ENCODE measurements around the gene VIPR1.

Gene VIPR1

DNA sequence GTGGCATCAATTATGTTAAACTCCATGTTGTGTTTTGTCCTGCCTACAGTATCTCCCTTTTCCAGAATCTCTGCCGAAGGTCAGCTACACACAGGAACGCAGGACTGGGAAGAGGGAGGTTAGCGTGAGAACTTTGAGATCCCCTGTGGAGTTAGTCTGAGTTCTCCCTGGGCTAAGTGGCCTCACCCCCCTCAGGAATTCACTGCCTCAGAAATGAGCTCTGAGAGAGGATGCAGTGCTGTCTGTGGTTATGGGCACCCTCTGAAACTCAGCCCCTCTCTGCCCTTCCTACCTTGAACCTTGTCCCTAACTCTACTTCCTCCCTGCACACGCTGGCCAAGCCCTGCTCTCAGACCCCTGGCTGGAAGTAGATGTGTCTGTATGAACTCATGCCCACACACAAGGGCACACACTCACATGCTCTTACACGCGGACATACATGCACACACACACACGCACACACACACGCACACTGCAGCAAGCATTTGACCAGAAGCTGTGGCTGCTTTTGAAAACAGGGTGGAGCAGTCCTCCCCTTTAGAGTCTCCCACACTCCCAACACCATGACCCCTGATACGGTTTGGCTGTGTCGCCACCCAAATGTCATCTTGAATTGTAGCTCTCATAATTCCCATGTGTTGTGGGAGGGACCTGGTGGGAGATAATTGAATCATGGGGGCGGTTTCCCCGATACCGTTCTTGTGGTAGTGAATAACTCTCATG is 5.3 kb upstream of the VIPR1 start (continued):
- TF ChIP-seq SCRT2 (tag by site-specific recombination; IDR thresholded peaks at IDR 0.05) (no peak), ZFP3 (tag by site-specific recombination; IDR thresholded peaks at IDR 0.05; ENCODE audit: low read depth) (no peak), ZXDB (tag by site-specific recombination; IDR thresholded peaks at IDR 0.05) (0 out of 2 replicates have a peak, but pooled peaks have one; percentile 23), REPIN1 (tag by site-specific recombination; IDR thresholded peaks at IDR 0.05; ENCODE audit: low read depth) (no peak), EGR2 (tag by site-specific recombination; IDR thresholded peaks at IDR 0.05; ENCODE audit: low read depth) (peak; percentile 92), WT1 (tag by site-specific recombination; IDR thresholded peaks at IDR 0.05) (0 out of 2 replicates have a peak, but pooled peaks have one; percentile 19), ZNF366 (tag by site-specific recombination; conservative IDR thresholded peaks at IDR 0.05) (no peak), ZSCAN23 (tag by site-specific recombination; IDR thresholded peaks at IDR 0.05) (no peak), ZBTB8A (tag by site-specific recombination; IDR thresholded peaks at IDR 0.05) (peak; percentile 83), IKZF3 (tag by site-specific recombination; IDR thresholded peaks at IDR 0.05) (peak; percentile 77), SP7 (tag by site-specific recombination; IDR thresholded peaks at IDR 0.05) (peak; percentile 73; the same call in 1 of the 2 replicates), ZNF600 (tag by site-specific recombination; IDR thresholded peaks at IDR 0.05) (peak; percentile 72), ZNF830 (tag by site-specific recombination; IDR thresholded peaks at IDR 0.05; ENCODE audit: low read depth) (no peak), ZSCAN30 (tag by site-specific recombination; IDR thresholded peaks at IDR 0.05) (peak; percentile 46; the same call in 1 of the 2 replicates), HOXC10 (CRISPR knock-in tag; IDR thresholded peaks at IDR 0.05) (no peak)
- TF ChIP-seq, protein P1, sequence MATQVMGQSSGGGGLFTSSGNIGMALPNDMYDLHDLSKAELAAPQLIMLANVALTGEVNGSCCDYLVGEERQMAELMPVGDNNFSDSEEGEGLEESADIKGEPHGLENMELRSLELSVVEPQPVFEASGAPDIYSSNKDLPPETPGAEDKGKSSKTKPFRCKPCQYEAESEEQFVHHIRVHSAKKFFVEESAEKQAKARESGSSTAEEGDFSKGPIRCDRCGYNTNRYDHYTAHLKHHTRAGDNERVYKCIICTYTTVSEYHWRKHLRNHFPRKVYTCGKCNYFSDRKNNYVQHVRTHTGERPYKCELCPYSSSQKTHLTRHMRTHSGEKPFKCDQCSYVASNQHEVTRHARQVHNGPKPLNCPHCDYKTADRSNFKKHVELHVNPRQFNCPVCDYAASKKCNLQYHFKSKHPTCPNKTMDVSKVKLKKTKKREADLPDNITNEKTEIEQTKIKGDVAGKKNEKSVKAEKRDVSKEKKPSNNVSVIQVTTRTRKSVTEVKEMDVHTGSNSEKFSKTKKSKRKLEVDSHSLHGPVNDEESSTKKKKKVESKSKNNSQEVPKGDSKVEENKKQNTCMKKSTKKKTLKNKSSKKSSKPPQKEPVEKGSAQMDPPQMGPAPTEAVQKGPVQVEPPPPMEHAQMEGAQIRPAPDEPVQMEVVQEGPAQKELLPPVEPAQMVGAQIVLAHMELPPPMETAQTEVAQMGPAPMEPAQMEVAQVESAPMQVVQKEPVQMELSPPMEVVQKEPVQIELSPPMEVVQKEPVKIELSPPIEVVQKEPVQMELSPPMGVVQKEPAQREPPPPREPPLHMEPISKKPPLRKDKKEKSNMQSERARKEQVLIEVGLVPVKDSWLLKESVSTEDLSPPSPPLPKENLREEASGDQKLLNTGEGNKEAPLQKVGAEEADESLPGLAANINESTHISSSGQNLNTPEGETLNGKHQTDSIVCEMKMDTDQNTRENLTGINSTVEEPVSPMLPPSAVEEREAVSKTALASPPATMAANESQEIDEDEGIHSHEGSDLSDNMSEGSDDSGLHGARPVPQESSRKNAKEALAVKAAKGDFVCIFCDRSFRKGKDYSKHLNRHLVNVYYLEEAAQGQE (tag by site-specific recombination; IDR thresholded peaks at IDR 0.05) = no peak
- TF ChIP-seq, protein P2, sequence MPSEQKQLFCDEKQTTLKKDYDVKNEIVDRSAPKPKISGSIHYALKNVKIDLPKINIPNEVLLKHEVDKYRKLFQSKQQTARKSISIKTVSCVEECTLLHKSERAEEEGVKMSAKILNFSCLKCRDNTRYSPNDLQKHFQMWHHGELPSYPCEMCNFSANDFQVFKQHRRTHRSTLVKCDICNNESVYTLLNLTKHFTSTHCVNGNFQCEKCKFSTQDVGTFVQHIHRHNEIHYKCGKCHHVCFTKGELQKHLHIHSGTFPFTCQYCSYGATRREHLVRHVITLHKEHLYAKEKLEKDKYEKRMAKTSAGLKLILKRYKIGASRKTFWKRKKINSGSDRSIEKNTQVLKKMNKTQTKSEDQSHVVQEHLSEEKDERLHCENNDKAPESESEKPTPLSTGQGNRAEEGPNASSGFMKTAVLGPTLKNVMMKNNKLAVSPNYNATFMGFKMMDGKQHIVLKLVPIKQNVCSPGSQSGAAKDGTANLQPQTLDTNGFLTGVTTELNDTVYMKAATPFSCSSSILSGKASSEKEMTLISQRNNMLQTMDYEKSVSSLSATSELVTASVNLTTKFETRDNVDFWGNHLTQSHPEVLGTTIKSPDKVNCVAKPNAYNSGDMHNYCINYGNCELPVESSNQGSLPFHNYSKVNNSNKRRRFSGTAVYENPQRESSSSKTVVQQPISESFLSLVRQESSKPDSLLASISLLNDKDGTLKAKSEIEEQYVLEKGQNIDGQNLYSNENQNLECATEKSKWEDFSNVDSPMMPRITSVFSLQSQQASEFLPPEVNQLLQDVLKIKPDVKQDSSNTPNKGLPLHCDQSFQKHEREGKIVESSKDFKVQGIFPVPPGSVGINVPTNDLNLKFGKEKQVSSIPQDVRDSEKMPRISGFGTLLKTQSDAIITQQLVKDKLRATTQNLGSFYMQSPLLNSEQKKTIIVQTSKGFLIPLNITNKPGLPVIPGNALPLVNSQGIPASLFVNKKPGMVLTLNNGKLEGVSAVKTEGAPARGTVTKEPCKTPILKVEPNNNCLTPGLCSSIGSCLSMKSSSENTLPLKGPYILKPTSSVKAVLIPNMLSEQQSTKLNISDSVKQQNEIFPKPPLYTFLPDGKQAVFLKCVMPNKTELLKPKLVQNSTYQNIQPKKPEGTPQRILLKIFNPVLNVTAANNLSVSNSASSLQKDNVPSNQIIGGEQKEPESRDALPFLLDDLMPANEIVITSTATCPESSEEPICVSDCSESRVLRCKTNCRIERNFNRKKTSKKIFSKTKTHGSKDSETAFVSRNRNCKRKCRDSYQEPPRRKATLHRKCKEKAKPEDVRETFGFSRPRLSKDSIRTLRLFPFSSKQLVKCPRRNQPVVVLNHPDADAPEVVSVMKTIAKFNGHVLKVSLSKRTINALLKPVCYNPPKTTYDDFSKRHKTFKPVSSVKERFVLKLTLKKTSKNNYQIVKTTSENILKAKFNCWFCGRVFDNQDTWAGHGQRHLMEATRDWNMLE (tag by site-specific recombination; conservative IDR thresholded peaks at IDR 0.05; ENCODE audit: low read depth) = 0 out of 2 replicates have a peak, but pooled peaks have one; percentile 21
- TF ChIP-seq, protein P3, sequence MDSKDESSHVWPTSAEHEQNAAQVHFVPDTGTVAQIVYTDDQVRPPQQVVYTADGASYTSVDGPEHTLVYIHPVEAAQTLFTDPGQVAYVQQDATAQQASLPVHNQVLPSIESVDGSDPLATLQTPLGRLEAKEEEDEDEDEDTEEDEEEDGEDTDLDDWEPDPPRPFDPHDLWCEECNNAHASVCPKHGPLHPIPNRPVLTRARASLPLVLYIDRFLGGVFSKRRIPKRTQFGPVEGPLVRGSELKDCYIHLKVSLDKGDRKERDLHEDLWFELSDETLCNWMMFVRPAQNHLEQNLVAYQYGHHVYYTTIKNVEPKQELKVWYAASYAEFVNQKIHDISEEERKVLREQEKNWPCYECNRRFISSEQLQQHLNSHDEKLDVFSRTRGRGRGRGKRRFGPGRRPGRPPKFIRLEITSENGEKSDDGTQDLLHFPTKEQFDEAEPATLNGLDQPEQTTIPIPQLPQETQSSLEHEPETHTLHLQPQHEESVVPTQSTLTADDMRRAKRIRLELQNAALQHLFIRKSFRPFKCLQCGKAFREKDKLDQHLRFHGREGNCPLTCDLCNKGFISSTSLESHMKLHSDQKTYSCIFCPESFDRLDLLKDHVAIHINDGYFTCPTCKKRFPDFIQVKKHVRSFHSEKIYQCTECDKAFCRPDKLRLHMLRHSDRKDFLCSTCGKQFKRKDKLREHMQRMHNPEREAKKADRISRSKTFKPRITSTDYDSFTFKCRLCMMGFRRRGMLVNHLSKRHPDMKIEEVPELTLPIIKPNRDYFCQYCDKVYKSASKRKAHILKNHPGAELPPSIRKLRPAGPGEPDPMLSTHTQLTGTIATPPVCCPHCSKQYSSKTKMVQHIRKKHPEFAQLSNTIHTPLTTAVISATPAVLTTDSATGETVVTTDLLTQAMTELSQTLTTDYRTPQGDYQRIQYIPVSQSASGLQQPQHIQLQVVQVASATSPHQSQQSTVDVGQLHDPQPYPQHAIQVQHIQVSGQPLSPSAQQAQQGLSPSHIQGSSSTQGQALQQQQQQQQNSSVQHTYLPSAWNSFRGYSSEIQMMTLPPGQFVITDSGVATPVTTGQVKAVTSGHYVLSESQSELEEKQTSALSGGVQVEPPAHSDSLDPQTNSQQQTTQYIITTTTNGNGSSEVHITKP (tag by site-specific recombination; IDR thresholded peaks at IDR 0.05) = peak; percentile 81
- TF ChIP-seq, protein P4, sequence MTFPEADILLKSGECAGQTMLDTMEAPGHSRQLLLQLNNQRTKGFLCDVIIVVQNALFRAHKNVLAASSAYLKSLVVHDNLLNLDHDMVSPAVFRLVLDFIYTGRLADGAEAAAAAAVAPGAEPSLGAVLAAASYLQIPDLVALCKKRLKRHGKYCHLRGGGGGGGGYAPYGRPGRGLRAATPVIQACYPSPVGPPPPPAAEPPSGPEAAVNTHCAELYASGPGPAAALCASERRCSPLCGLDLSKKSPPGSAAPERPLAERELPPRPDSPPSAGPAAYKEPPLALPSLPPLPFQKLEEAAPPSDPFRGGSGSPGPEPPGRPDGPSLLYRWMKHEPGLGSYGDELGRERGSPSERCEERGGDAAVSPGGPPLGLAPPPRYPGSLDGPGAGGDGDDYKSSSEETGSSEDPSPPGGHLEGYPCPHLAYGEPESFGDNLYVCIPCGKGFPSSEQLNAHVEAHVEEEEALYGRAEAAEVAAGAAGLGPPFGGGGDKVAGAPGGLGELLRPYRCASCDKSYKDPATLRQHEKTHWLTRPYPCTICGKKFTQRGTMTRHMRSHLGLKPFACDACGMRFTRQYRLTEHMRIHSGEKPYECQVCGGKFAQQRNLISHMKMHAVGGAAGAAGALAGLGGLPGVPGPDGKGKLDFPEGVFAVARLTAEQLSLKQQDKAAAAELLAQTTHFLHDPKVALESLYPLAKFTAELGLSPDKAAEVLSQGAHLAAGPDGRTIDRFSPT (tag by site-specific recombination; IDR thresholded peaks at IDR 0.05) = peak; percentile 76
- TF ChIP-seq, protein P5, sequence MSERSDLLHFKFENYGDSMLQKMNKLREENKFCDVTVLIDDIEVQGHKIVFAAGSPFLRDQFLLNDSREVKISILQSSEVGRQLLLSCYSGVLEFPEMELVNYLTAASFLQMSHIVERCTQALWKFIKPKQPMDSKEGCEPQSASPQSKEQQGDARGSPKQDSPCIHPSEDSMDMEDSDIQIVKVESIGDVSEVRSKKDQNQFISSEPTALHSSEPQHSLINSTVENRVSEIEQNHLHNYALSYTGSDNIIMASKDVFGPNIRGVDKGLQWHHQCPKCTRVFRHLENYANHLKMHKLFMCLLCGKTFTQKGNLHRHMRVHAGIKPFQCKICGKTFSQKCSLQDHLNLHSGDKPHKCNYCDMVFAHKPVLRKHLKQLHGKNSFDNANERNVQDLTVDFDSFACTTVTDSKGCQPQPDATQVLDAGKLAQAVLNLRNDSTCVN (tag by site-specific recombination; optimal IDR thresholded peaks at IDR 0.05) = no peak
- TF ChIP-seq, protein P6, sequence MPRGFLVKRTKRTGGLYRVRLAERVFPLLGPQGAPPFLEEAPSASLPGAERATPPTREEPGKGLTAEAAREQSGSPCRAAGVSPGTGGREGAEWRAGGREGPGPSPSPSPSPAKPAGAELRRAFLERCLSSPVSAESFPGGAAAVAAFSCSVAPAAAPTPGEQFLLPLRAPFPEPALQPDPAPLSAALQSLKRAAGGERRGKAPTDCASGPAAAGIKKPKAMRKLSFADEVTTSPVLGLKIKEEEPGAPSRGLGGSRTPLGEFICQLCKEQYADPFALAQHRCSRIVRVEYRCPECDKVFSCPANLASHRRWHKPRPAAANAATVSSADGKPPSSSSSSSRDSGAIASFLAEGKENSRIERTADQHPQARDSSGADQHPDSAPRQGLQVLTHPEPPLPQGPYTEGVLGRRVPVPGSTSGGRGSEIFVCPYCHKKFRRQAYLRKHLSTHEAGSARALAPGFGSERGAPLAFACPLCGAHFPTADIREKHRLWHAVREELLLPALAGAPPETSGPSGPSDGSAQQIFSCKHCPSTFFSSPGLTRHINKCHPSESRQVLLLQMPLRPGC (tag by site-specific recombination; IDR thresholded peaks at IDR 0.05) = no peak
